ENCODE measurements around the gene GRM4. TPM values are rescaled to one million over a fixed set of nuclear protein-coding genes. Genes with fewer than 3 reads are reported as not detected.

Gene GRM4
- total RNA-seq, 1 donor from 2014 or later = not detected

DNA sequence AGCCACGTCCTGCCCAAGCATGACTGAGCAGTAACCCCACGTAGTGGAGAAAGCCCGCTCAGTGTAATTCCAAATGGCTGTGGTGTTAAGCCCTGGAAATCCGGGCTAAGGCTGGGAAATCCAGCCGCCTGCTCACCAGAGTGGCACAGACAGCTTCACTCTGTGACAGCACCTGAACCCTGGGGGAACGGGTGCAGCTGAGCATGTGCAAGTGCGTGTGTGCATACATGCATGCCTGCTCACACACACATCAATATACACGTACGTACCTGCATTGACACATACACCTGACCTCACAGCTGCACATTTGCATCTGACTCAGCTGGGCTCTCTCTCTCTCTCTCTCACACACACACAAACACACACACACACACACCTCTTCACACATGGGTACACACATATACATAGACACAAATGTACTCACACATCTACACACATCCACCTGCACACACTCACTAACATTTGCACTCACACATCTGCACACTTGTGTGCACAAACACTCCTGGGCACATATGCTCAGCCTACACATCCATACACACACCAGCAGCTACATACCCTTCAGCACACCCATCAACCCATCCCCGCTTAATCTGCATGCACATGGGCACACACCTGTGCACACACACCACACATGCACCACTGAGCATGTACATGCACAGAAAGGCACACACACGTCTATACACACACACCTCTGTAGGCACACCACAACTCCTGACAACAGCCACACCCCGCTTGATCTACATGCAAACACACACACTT is 114.1 kb downstream of the GRM4 start:
- no peak for TF ChIP-seq CTCF (IDR thresholded peaks at IDR 0.05)
- intact Hi-C loops (cut with DNase I) = no loop called here
- no peaks in the 10 kb centered on the region for H3K9me3 ChIP-seq
- H3K27ac ChIP-seq = no peak overlapping the region
- H3K27me3 ChIP-seq = no peaks in the 10 kb centered on the region
- H3K4me3 ChIP-seq = no peak overlapping the region
- no peaks in the 10 kb centered on the region for H3K36me3 ChIP-seq
- H3K4me1 ChIP-seq = no peaks in the 10 kb centered on the region
- DNase-seq (ENCODE audit: low spot score in 2 of 2) = no peak

GRCh38 chr6:34030831-34031624 is 114.9 kb downstream of the GRM4 start:
- Histone ChIP-seq H3K27me3 (no peaks in the 10 kb centered on the region), H3K4me1 (no peaks in the 10 kb centered on the region), H3K36me3 (no peaks in the 10 kb centered on the region), H3K27ac (no peak overlapping the region), H3K9me3 (no peaks in the 10 kb centered on the region), H3K4me3 (no peak overlapping the region)
- TF ChIP-seq CTCF (IDR thresholded peaks at IDR 0.05) = no peak
- no peak for DNase-seq (ENCODE audit: low spot score in 2 of 2)
- intact Hi-C loops (cut with DNase I) = no loop called here

DNA sequence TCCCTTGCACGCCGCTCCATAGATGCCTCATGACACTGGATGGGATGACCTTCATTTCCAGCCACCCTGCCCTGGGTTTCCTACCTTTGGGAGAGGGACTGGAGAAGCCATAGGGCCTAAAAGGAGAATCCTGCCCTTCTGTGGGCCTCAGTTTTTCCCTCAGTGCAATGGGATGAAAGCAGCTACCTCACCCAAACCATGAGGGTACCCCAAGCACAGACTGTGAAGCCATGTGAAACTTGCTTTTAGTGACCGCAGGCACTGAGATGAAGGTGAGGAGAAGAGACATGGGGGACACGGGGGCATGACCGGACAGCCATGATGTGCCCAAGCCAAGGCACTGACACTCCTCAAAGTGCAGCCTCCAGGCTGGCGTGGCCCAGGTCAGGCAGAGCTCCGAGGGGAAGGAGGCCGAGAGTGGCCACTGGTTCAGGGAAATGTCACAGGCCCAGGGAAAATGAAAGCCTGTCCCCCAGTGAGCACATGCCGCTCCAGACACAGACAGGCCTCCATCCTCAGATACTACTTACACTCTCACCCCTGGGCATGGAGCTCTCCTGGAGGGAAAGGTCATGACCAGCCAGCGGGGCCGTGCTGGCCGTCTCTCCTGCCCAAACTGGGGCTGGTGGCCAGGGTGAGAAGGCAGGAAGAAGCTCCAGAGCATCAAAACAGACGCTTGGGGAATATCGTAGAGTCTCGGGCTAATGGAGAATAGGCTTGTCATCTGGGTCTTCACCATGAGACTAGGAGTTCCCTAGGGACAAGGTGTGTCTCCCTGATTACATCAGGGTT is 116.2 kb downstream of the GRM4 start:
- intact Hi-C loops (cut with DNase I) = no loop called here
- Histone ChIP-seq H3K27me3 (no peaks in the 10 kb centered on the region), H3K27ac (no peak overlapping the region), H3K4me3 (no peak overlapping the region), H3K9me3 (no peaks in the 10 kb centered on the region), H3K36me3 (no peaks in the 10 kb centered on the region), H3K4me1 (no peaks in the 10 kb centered on the region)
- no peak for TF ChIP-seq CTCF (IDR thresholded peaks at IDR 0.05)
- no peak for DNase-seq (ENCODE audit: low spot score in 2 of 2)

DNA sequence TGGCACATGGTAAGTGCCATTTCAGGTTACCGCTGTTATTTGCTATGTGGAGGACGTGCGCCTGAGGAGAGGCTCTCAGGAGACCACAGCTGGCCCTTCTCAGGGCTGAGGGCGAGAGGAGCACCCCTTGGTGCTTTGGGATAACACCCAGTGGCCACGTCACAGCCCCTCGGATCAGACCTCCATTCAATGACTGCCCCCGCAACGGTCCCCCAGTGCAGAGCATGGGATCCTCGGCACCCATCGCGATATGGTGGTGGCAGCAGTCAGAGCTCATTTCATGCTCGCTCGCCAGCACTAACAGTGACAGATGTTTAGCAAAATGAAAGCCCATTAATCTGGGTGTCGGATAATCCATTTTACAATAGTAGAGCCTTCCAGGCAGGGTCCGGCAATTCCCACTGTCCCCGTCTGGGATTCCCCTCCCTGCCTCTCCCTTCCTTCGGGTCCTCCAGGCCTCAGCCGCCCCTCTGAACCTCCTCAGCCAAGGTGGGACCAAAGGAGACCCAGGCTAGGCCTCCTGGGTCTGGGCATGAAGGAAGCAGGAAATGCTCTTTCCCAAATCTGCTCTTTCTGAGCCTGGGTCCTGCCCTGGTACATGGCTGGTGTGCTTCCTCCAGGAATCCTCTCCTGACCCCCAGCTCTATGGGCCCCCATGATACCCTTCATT is 117.1 kb downstream of the GRM4 start:
- H3K27ac ChIP-seq = no peak overlapping the region
- no peak for DNase-seq (ENCODE audit: low spot score in 2 of 2)
- H3K4me3 ChIP-seq = no peak overlapping the region
- no peaks in the 10 kb centered on the region for H3K9me3 ChIP-seq
- H3K27me3 ChIP-seq = no peaks in the 10 kb centered on the region
- no peaks in the 10 kb centered on the region for H3K36me3 ChIP-seq
- no peaks in the 10 kb centered on the region for H3K4me1 ChIP-seq
- TF ChIP-seq CTCF (IDR thresholded peaks at IDR 0.05) = no peak
- intact Hi-C loops (cut with DNase I) = no loop called here

- no peaks in the 10 kb centered on the region for H3K4me1 ChIP-seq
- no peak overlapping the region for H3K4me3 ChIP-seq
- no peak overlapping the region for H3K27ac ChIP-seq
- intact Hi-C loops (cut with DNase I) = no loop called here
- H3K9me3 ChIP-seq = no peaks in the 10 kb centered on the region
- H3K27me3 ChIP-seq = no peaks in the 10 kb centered on the region
- no peak for DNase-seq (ENCODE audit: low spot score in 2 of 2)
- no peaks in the 10 kb centered on the region for H3K36me3 ChIP-seq
- no peak for TF ChIP-seq CTCF (IDR thresholded peaks at IDR 0.05)
Observed at GRCh38 chr6:34027939-34028441, 117.9 kb downstream of the GRM4 start.
